DND-41 (cell line): Measurements from ENCODE around the gene CALN1.

Source experiments
- ATAC-seq: fragments of 200-7000 bp; cut with Tn5 transposase; 3 replicates; pipeline ENCODE4 v1.9.1; 2021; ENCODE audit warnings: low read depth; ENCODE audit not compliant: insufficient read depth
- DNase-seq: peaks from one replicate; pipeline ENCODE4 v3.0.0-alpha.2; 2020
- H2AFZ ChIP-seq: 2 replicates; pipeline ENCODE4 v1.6.0; 2012; ENCODE audit warnings: low read depth, low read length
- H3K27ac ChIP-seq: 2 replicates; pipeline ENCODE4 v1.5.1; 2012; ENCODE audit warnings: low read length, inconsistent platforms
- H3K27me3 ChIP-seq: fragments of 200-600 bp; sonication (generic); 2 replicates; pipeline ENCODE4 v1.6.0; 2012; ENCODE audit warnings: low read length, mild to moderate bottlenecking, inconsistent platforms; ENCODE audit not compliant: insufficient read depth, poor library complexity
- H3K36me3 ChIP-seq: 2 replicates; pipeline ENCODE4 v1.5.1; 2012; ENCODE audit warnings: low read length, inconsistent platforms; ENCODE audit not compliant: insufficient read depth
- H3K4me1 ChIP-seq: 2 replicates; pipeline ENCODE4 v1.5.1; 2012; ENCODE audit warnings: mild to moderate bottlenecking, low read length; ENCODE audit not compliant: insufficient read depth
- H3K4me2 ChIP-seq: 2 replicates; pipeline ENCODE4 v1.6.0; 2012; ENCODE audit warnings: mild to moderate bottlenecking, moderate library complexity, low read length, inconsistent platforms; ENCODE audit not compliant: insufficient read depth
- H3K4me3 ChIP-seq, 2 experiments: fragments of 200-600 bp in 1 of 2; shearing (Covaris generic) in 1 of 2; 2 replicates each; pipeline ENCODE4 v1.5.1; 2012 to 2016; ENCODE audit warnings: inconsistent platforms in 2 of 2, low read length in 2 of 2, mild to moderate bottlenecking in 2 of 2, low read depth in 1 of 2, moderate library complexity in 1 of 2
- H3K79me2 ChIP-seq: 2 replicates; pipeline ENCODE4 v1.6.0; 2012; ENCODE audit warnings: low read length, inconsistent platforms; ENCODE audit not compliant: insufficient read depth
- H3K9ac ChIP-seq: 2 replicates; pipeline ENCODE4 v1.6.0; 2012; ENCODE audit warnings: low read depth, mild to moderate bottlenecking, inconsistent platforms, low read length, moderate library complexity
- H3K9me3 ChIP-seq: 2 replicates; pipeline ENCODE4 v1.5.1; 2012; ENCODE audit warnings: low read length, moderate library complexity, mild to moderate bottlenecking, inconsistent platforms; ENCODE audit not compliant: insufficient read depth, severe bottlenecking
- H4K20me1 ChIP-seq: 2 replicates; pipeline ENCODE4 v1.6.0; 2012; ENCODE audit warnings: low read length; ENCODE audit not compliant: insufficient read depth
- CTCF ChIP-seq: IDR thresholded peaks from 2 replicates; pipeline ENCODE4 v1.5.1; 2012; ENCODE audit warnings: borderline replicate concordance, low read length, moderate library complexity, mild to moderate bottlenecking; ENCODE audit not compliant: poor library complexity, severe bottlenecking; ENCODE audit errors: extremely low read depth
- EZH2 ChIP-seq: IDR thresholded peaks from 3 replicates; pipeline ENCODE4 v1.6.1; 2012; ENCODE audit warnings: borderline replicate concordance, low read depth, mild to moderate bottlenecking, moderate library complexity, low read length, inconsistent platforms; ENCODE audit not compliant: severe bottlenecking

The CALN1 gene

GRCh38 chr7:72230281-72230680, 181.9 kb downstream of the CALN1 start:
- Histone ChIP-seq H2AFZ (no peak overlapping the region), H3K27me3 (no peaks in the 10 kb centered on the region), H3K4me3 (no peak overlapping the region), H4K20me1 (no peaks in the 10 kb centered on the region), H3K4me1 (no peaks in the 10 kb centered on the region), H3K36me3 (no peaks in the 10 kb centered on the region), H3K79me2 (no peaks in the 10 kb centered on the region), H3K4me2 (no peak overlapping the region), H3K9ac (no peak overlapping the region), H3K9me3 (no peaks in the 10 kb centered on the region), H3K27ac (no peak overlapping the region)
- ATAC-seq (no peak), DNase-seq (no peak)
- TF ChIP-seq EZH2 (no peak), CTCF (no peak)

- H3K9me3 ChIP-seq, result no peaks in the 10 kb centered on the region
- no peak overlapping the region for H3K4me2 ChIP-seq
Observed at GRCh38 chr7:72223351-72223750, 188.8 kb downstream of the CALN1 start.

GRCh38 chr7:72222136-72222535, 190.0 kb downstream of the CALN1 start:
- no peaks in the 10 kb centered on the region for H3K4me1 ChIP-seq
- H3K9me3 ChIP-seq, result no peaks in the 10 kb centered on the region
- H3K27me3 ChIP-seq, result no peaks in the 10 kb centered on the region
- no peaks in the 10 kb centered on the region for H3K36me3 ChIP-seq
- no peaks in the 10 kb centered on the region for H3K79me2 ChIP-seq
- no peak overlapping the region for H3K4me2 ChIP-seq
- no peaks in the 10 kb centered on the region for H4K20me1 ChIP-seq
- H3K4me3 ChIP-seq, result no peak overlapping the region
- H3K9ac ChIP-seq, result no peak overlapping the region
- ATAC-seq (no peak), DNase-seq (no peak)
- TF ChIP-seq EZH2 (no peak), CTCF (no peak)
- no peak overlapping the region for H2AFZ ChIP-seq
- H3K27ac ChIP-seq, result no peak overlapping the region

More at GRCh38 chr7:72223351-72223750, 188.8 kb downstream of the CALN1 start:
- no peak for ATAC-seq
- Histone ChIP-seq H3K4me3 (no peak overlapping the region), H3K9ac (no peak overlapping the region), H3K27ac (no peak overlapping the region), H2AFZ (no peak overlapping the region), H3K36me3 (no peaks in the 10 kb centered on the region), H4K20me1 (no peaks in the 10 kb centered on the region), H3K27me3 (no peaks in the 10 kb centered on the region), H3K79me2 (no peaks in the 10 kb centered on the region), H3K4me1 (no peaks in the 10 kb centered on the region)
- TF ChIP-seq EZH2 (no peak), CTCF (no peak)
- no peak for DNase-seq

- Histone ChIP-seq H3K27ac (no peak overlapping the region), H3K9ac (no peak overlapping the region), H4K20me1 (no peaks in the 10 kb centered on the region), H3K27me3 (no peaks in the 10 kb centered on the region), H3K79me2 (no peaks in the 10 kb centered on the region), H3K4me1 (no peaks in the 10 kb centered on the region), H3K4me2 (no peak overlapping the region), H2AFZ (no peak overlapping the region), H3K36me3 (no peaks in the 10 kb centered on the region), H3K9me3 (no peaks in the 10 kb centered on the region), H3K4me3 (no peak overlapping the region)
- no peak for ATAC-seq
- no peak for DNase-seq
- TF ChIP-seq CTCF (no peak), EZH2 (no peak)
Observed at GRCh38 chr7:72219500-72219899, 192.6 kb downstream of the CALN1 start.
